ENCODE data around the gene CRYAB.

The CRYAB gene

DNA sequence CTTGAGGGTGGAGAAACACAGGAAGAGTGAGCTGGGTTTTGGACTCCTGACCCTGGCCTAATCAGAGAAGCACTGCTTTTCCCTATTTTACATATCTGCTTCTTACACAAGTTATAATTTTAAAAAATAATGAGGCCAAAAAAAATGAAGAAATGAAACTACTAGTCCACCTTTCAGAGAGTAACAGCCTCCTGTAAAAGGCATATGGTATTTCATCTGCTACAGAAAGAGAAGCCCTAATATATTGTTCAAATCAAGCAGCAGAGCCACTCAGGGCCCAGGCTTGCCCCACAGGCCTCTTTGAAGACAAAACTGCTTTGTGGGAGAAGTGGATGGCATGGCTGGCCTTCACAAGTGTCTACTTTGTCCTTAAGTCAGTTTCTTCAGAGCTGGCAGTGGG lies 35.6 kb upstream of the CRYAB start:
- no peak for TF ChIP-seq EZH2phosphoT487 (IDR thresholded peaks at IDR 0.05; ENCODE audit: borderline replicate concordance)
- TF ChIP-seq, protein P1, sequence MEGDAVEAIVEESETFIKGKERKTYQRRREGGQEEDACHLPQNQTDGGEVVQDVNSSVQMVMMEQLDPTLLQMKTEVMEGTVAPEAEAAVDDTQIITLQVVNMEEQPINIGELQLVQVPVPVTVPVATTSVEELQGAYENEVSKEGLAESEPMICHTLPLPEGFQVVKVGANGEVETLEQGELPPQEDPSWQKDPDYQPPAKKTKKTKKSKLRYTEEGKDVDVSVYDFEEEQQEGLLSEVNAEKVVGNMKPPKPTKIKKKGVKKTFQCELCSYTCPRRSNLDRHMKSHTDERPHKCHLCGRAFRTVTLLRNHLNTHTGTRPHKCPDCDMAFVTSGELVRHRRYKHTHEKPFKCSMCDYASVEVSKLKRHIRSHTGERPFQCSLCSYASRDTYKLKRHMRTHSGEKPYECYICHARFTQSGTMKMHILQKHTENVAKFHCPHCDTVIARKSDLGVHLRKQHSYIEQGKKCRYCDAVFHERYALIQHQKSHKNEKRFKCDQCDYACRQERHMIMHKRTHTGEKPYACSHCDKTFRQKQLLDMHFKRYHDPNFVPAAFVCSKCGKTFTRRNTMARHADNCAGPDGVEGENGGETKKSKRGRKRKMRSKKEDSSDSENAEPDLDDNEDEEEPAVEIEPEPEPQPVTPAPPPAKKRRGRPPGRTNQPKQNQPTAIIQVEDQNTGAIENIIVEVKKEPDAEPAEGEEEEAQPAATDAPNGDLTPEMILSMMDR (conservative IDR thresholded peaks at IDR 0.05; ENCODE audit: low read length): no peak
- Histone ChIP-seq H3K4me3 (ENCODE audit: low read length, poor library complexity, severe bottlenecking) (no peak overlapping the region), H2AFZ (ENCODE audit: low read length) (no peak overlapping the region), H3K9me3 (ENCODE audit: insufficient read depth, low read depth, low read length) (peaks cover 4% of the 10 kb centered on the region; the same call in 1 of the 2 replicates), H3K9ac (ENCODE audit: low read depth, low read length, poor library complexity, severe bottlenecking) (no peak overlapping the region), H3K4me1 (ENCODE audit: insufficient read depth, low read length, poor library complexity, severe bottlenecking) (peaks cover 34% of the 10 kb centered on the region), H3K4me2 (ENCODE audit: low read depth, low read length, poor library complexity, severe bottlenecking) (no peak overlapping the region), H4K20me1 (ENCODE audit: insufficient read depth, low read length, poor library complexity, severe bottlenecking) (no peaks in the 10 kb centered on the region), H3F3A (ENCODE audit: low read depth) (no peaks in the 10 kb centered on the region), H3K36me3 (ENCODE audit: insufficient read depth, low read length) (no peaks in the 10 kb centered on the region), H3K27me3 (ENCODE audit: insufficient read depth, low read length, poor library complexity, severe bottlenecking) (no peaks in the 10 kb centered on the region), H3K79me2 (ENCODE audit: insufficient read depth, low read length) (no peaks in the 10 kb centered on the region), H3K9me2 (replicated peaks; ENCODE audit: low read depth, low read length) (no peaks in the 10 kb centered on the region)

DNA sequence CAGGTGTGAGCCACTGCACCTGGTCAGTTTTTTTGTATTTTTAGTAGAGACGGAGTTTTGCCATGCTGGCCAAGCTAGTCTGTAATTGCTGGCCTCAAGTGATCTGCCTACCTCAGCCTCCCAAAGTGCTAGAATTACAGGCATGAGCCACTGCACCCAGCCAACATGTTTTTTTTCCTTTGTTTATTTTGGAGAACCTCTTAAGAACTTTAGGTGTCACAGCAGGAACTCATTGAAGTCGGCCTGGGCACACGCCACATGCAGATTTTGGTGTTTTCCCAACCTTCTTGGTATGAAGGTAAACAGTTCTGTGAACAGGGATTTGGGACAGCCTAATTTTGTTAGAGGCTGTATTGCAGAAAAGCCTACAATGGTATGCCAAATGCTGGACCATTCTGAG lies 34.9 kb upstream of the CRYAB start:
- no peak overlapping the region for H3K9ac ChIP-seq (ENCODE audit: low read depth, low read length, poor library complexity, severe bottlenecking)
- no peaks in the 10 kb centered on the region for H3F3A ChIP-seq (ENCODE audit: low read depth)
- H3K4me1 ChIP-seq (ENCODE audit: insufficient read depth, low read length, poor library complexity, severe bottlenecking): peaks cover 34% of the 10 kb centered on the region
- H2AFZ ChIP-seq (ENCODE audit: low read length): no peak overlapping the region
- H3K4me2 ChIP-seq (ENCODE audit: low read depth, low read length, poor library complexity, severe bottlenecking): no peak overlapping the region
- no peaks in the 10 kb centered on the region for H3K27me3 ChIP-seq (ENCODE audit: insufficient read depth, low read length, poor library complexity, severe bottlenecking)
- no peaks in the 10 kb centered on the region for H3K36me3 ChIP-seq (ENCODE audit: insufficient read depth, low read length)
- H3K9me2 ChIP-seq (replicated peaks; ENCODE audit: low read depth, low read length): no peaks in the 10 kb centered on the region
- H3K79me2 ChIP-seq (ENCODE audit: insufficient read depth, low read length): no peaks in the 10 kb centered on the region
- H4K20me1 ChIP-seq (ENCODE audit: insufficient read depth, low read length, poor library complexity, severe bottlenecking): no peaks in the 10 kb centered on the region
- H3K9me3 ChIP-seq (ENCODE audit: insufficient read depth, low read depth, low read length): peaks cover under 1% of the 10 kb centered on the region; the same call in 1 of the 2 replicates
- TF ChIP-seq, protein P1 (conservative IDR thresholded peaks at IDR 0.05; ENCODE audit: low read length): no peak
- TF ChIP-seq EZH2phosphoT487 (IDR thresholded peaks at IDR 0.05; ENCODE audit: borderline replicate concordance): no peak
- no peak overlapping the region for H3K4me3 ChIP-seq (ENCODE audit: low read length, poor library complexity, severe bottlenecking)

DNA sequence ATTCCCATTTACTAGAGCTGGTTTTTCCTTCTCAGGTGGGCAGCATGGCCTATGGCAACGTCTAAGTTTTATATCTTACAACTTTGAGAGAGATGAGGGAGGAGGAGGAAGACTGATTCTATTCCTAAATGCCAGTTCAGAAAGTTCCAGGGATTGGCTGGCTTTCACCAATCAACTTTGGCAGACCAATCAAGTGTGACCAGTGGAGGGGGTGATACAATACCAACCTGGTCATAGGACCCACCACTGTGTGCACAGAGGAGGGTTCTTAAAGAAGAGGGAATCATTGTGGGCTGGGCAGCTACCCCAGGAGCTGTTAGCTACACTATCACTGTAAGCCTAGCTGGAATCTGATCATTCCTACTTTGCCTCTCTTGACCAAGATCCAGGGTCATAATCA lies 33.6 kb upstream of the CRYAB start:
- peak overlapping the region; percentile 71; the same call in 1 of the 2 replicates for H2AFZ ChIP-seq (ENCODE audit: low read length)
- H3K4me1 ChIP-seq (ENCODE audit: insufficient read depth, low read length, poor library complexity, severe bottlenecking): peaks cover 41% of the 10 kb centered on the region
- H3K4me2 ChIP-seq (ENCODE audit: low read depth, low read length, poor library complexity, severe bottlenecking): peak overlapping the region; percentile 68
- TF ChIP-seq EZH2phosphoT487 (IDR thresholded peaks at IDR 0.05; ENCODE audit: borderline replicate concordance): no peak
- no peaks in the 10 kb centered on the region for H3K9me2 ChIP-seq (replicated peaks; ENCODE audit: low read depth, low read length)
- no peak overlapping the region for H3K4me3 ChIP-seq (ENCODE audit: low read length, poor library complexity, severe bottlenecking)
- H3F3A ChIP-seq (ENCODE audit: low read depth): no peaks in the 10 kb centered on the region
- peak overlapping the region; percentile 40 for H3K9ac ChIP-seq (ENCODE audit: low read depth, low read length, poor library complexity, severe bottlenecking)
- H3K9me3 ChIP-seq (ENCODE audit: insufficient read depth, low read depth, low read length): no peaks in the 10 kb centered on the region
- H4K20me1 ChIP-seq (ENCODE audit: insufficient read depth, low read length, poor library complexity, severe bottlenecking): no peaks in the 10 kb centered on the region
- no peaks in the 10 kb centered on the region for H3K79me2 ChIP-seq (ENCODE audit: insufficient read depth, low read length)
- H3K36me3 ChIP-seq (ENCODE audit: insufficient read depth, low read length): no peaks in the 10 kb centered on the region
- H3K27me3 ChIP-seq (ENCODE audit: insufficient read depth, low read length, poor library complexity, severe bottlenecking): no peaks in the 10 kb centered on the region

DNA sequence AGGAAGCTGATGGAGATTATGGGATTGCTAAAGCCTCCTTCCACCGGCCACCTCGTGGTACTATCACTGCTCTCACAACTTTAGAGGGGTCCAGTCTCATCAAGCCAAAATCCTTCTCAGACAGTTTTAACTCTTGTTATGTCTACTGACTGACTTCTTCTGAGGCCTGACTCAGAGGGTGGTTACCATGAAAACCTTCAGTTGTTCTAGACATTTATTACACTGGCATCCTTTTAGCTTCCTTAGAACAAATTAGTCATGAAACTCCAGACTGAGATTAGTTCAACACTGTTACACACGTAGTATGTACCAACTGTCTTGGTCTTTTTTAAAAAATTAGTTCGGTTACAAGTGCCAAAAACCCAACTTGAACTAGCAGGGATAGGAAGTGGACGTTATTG lies 33.1 kb upstream of the CRYAB start:
- Histone ChIP-seq H4K20me1 (ENCODE audit: insufficient read depth, low read length, poor library complexity, severe bottlenecking) (no peaks in the 10 kb centered on the region), H3K9me2 (replicated peaks; ENCODE audit: low read depth, low read length) (no peaks in the 10 kb centered on the region), H3K4me3 (ENCODE audit: low read length, poor library complexity, severe bottlenecking) (peak overlapping the region; percentile 53), H3K9me3 (ENCODE audit: insufficient read depth, low read depth, low read length) (no peaks in the 10 kb centered on the region), H3K36me3 (ENCODE audit: insufficient read depth, low read length) (no peaks in the 10 kb centered on the region), H3K27me3 (ENCODE audit: insufficient read depth, low read length, poor library complexity, severe bottlenecking) (no peaks in the 10 kb centered on the region), H3K4me1 (ENCODE audit: insufficient read depth, low read length, poor library complexity, severe bottlenecking) (peaks cover 42% of the 10 kb centered on the region), H2AFZ (ENCODE audit: low read length) (peak overlapping the region; percentile 71), H3K79me2 (ENCODE audit: insufficient read depth, low read length) (no peaks in the 10 kb centered on the region), H3F3A (ENCODE audit: low read depth) (no peaks in the 10 kb centered on the region), H3K4me2 (ENCODE audit: low read depth, low read length, poor library complexity, severe bottlenecking) (peak overlapping the region; percentile 68), H3K9ac (ENCODE audit: low read depth, low read length, poor library complexity, severe bottlenecking) (peak overlapping the region; percentile 40)
- no peak for TF ChIP-seq EZH2phosphoT487 (IDR thresholded peaks at IDR 0.05; ENCODE audit: borderline replicate concordance)
- TF ChIP-seq, protein P1 (conservative IDR thresholded peaks at IDR 0.05; ENCODE audit: low read length): no peak
